Ramos (cell line): ENCODE measurements around the gene CAMK2N2.

Experiments
- in situ Hi-C: fragments of 300-500 bp; cut with MboI; formaldehyde crosslinking; loops from one replicate; pipeline ENCODE4 v1.14.3; 2022; ENCODE audit warnings: low sequenced_read_pairs; ENCODE audit not compliant: unreplicated experiment

Gene CAMK2N2

GRCh38 chr3:184242297-184242685 lies 19.1 kb downstream of the CAMK2N2 start:
- in situ Hi-C loops = no loop called here

- in situ Hi-C loops = no loop called here
These were observed 19.7 kb downstream of the CAMK2N2 start for GRCh38 chr3:184241447-184242296.

DNA sequence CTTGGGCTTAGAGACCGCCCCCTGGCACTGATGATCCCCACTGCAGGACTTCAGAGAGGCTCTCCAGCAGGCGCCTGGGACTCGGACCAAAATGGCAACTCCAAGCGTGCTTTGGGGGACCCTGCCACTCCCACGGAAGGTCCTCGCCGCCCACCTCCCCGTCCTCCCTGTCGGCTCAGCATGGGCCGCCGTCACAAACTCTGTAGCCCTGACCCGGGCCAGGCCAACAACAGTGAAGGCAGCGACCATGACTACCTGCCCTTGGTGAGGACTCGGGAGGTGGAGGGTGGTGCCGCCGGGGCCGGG lies 20.3 kb downstream of the CAMK2N2 start:
- in situ Hi-C loops = no loop called here

- in situ Hi-C loops = no loop called here
These were observed 20.8 kb downstream of the CAMK2N2 start for GRCh38 chr3:184240384-184241140.

GRCh38 chr3:184239708-184240107 lies 21.6 kb downstream of the CAMK2N2 start:
- in situ Hi-C loops = no loop called here

DNA sequence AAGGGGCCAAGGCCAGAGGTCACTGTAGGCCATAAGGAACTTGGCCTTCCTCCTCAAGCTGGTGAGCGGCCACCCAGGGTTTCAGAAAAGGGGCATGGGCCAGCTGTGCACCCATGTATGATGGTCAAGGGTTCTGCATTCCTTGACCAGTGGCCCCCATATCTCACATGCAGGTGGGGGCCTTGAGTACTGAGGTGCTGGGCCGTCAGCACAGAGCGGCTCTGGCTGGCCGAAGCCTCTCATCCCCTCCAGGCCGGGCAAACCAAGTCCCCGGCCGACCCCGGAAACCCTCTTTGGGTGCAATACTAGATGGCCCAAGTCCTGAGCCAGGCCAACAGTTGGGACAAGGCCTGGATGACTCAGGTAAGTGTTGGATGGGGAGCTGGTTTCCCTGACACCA lies 22.1 kb downstream of the CAMK2N2 start:
- in situ Hi-C loops = no loop called here

DNA sequence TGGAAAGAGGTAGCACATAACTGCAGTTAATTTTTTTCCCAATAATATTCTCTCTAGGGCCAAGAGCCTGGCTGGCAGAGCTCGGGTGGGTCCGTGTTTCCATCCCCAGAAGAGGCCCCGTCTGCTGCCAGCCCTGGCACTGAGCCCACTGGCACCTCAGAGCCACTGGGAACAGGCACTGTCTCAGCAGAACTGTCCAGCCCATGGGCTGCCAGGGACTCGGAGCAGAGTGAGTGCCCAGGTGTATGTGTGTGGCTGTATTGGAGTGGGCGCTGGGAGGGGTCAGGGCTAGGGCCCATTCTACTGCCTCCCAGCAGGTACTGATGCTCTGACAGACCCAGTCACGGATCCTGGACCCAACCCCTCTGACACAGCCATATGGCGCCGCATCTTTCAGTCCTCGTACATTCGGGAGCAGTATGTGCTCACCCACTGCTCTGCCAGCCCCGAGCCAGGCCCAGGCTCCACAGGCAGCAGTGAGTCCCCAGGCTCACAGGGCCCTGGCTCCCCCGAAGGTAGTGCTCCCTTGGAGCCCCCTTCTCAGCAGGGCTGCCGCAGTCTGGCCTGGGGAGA lies 23.0 kb downstream of the CAMK2N2 start:
- in situ Hi-C loops = no loop called here

GRCh38 chr3:184237807-184238206 lies 23.5 kb downstream of the CAMK2N2 start:
- in situ Hi-C loops = no loop called here

GRCh38 chr3:184237211-184237610 lies 24.1 kb downstream of the CAMK2N2 start:
- in situ Hi-C loops = no loop called here

GRCh38 chr3:184236636-184237035 lies 24.7 kb downstream of the CAMK2N2 start:
- in situ Hi-C loops = no loop called here

- in situ Hi-C loops = no loop called here
These were observed 25.3 kb downstream of the CAMK2N2 start for GRCh38 chr3:184236033-184236410.

DNA sequence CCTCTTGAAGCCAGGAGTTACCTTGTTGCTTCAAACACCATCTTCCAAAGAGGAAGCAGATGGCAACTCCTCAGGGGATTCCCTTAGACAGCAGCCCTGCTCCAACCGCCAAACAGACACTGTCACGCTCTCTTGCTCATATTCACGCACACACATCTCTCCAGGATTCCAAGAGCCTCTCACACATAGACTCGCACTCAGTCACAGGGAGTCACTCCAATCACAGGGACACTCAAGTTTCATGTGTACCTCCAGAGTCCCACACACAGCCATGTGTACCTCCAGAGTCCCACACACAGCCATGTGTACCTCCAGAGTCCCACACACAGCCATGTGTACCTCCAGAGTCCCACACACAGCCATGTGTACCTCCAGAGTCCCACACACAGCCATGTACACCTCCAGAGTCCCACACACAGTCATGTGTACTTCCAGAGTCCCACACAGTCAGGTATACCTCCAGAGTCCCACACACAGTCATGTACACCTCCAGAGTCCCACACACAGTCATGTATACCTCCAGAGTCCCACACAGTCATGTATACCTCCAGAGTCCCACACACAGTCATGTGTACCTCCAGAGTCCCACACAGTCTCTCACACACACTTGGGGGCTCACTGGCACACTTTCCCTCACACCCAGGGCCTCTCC lies 25.8 kb downstream of the CAMK2N2 start:
- in situ Hi-C loops = no loop called here

DNA sequence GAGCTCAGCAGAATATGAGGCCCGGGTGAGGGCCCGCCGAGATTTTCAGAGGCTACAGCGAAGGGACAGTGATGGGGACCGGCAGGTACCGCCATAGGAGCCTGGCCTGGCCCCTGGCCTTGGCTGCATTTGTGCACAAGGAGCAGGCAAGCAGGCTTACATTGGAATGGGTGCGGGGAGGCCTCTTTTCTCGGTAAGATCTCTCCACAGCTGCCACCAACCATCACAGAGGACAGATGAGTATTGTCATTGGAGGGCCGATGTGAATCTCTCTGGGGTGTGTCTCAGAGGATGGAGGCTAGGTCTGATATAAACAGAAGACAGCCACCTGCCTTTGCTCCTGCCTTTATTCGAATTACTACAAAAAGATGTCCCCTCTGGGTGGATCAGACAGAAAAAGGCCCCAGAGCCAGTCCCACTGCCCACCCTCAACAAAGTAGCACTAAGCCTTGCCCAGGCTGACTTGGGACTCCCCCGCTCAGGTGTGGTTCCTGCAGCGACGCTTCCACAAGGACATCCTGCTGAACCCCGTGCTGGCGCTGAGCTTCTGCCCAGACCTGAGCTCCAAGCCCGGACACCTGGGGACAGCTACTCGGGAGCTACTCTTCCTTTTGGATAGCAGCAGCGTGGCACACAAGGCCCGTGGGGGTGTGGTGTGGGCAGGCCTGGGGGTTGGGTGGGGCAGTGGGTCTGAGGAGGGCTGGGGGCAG lies 26.5 kb downstream of the CAMK2N2 start:
- in situ Hi-C loops = no loop called here

DNA sequence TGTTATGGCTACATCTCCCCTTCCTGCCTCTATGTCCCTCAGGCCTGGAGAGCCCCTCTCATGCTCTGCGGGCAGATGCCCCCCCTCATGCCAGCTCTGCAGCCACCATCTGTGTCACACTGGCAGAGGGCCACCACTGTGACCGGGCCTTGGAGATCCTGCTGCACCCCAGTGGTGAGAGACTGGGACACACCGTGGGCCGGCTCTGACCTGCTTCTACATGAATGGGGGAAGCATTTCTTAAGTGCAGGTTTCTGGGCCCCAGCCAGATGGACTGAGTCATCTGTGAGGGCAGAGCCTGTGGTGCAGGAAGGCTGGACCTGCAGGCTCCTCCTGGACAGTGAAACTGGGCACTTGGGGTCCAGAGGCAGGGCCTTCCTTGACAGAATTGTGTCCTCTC lies 27.1 kb downstream of the CAMK2N2 start:
- in situ Hi-C loops = no loop called here

DNA sequence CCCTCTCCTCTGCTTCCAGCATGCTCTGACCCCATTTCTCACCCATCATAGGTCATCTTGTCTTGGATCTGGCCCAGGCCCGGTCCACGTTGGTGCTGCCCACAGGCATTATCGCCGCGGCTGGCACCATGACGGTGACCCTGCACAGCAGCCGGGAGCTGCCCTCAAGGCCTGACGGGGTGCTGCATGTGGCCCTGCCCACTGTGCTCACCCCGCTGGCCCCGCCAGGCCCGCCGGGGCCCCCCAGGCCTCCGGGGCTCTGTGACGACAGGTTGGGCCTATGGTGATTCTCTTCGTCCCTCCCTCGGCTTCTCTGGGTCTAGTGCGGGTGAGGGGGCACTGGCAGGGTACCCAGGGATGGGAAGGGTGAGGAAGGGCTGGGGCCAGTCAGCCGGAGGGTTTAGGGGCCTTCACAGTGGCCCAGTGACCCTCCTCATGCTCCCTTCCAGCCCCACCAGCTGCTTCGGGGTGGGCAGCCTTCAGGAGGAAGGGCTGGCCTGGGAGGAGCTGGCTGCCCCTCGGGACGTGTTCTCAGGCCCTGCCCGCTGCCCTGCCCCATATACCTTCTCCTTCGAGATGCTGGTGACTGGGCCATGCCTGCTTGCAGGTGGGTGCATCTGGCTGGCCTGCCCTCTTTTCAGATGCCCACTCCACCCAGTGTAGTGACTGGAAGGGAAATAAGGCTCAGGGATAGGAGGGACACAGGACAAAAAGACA lies 28.1 kb downstream of the CAMK2N2 start:
- in situ Hi-C loops = no loop called here

DNA sequence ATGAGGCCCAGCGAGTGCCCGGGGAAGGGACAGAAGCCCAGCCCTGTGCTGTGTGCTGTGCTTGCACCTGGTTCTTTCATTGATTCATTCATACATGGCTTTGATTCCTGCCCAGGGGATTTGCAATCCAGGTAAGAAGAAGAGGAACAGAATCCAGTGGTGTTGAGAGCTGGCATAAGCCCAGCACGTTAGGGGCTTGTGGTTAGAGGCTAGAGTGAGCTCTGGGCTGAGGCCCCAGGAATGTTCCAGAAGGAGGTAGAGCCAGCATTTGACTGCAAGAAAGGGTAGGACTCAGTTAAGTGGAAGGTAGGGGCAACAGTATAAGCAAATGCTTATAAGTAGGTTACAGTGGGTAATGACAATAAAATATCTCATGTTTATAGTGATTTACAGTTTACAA lies 29.7 kb downstream of the CAMK2N2 start:
- in situ Hi-C loops = no loop called here

- in situ Hi-C loops = no loop called here
These were observed 30.5 kb downstream of the CAMK2N2 start for GRCh38 chr3:184230603-184231528.

DNA sequence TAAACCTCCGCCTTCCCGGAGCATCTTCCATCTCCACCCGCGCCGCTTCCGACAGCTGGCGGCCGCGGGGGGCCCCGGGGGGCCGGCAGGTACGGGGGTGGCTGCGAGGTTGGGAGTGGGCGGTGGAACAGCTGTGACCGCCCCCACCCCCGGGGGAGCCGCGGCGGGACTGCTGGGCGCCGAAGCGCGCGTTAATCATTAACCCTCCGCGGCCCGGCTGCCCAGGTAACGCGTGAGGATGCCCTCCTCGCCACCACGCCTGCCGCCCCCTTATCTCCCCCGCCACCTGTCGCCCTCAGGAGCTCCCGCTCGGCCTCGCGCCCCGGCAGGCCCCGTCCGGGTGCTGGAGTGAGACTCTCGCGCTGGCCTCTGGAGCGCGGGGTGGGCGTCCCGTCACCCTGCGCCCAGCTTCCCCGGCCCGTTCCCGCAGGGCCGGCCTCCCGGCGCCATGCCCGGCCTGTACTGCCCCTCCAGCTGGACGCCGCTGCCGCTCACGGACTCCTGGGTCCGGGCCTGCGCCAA lies 31.2 kb downstream of the CAMK2N2 start:
- in situ Hi-C loops = no loop called here
